Activated T-cell treated with anti-CD3 and anti-CD28 coated beads, Interleukin-2, amount 50 U/mL, for 4 hours (primary cell): ENCODE measurements around the gene FUZ. TPM values are rescaled to one million over a fixed set of nuclear protein-coding genes. Genes with fewer than 3 reads are reported as not detected.

ENCODE experiments used
- ATAC-seq, 2 donors: fragments of 200-7000 bp; cut with Tn5 transposase; one replicate each; pipeline ENCODE4 v1.10.0; 2021
- DNase-seq: peaks from one replicate; pipeline ENCODE4 v3.0.0-alpha.2; 2020
- H3K27me3 Mint-ChIP-seq: one replicate; pipeline ENCODE4 v1.8.0; 2021; ENCODE audit warnings: low read depth, mixed read lengths
- H3K36me3 Mint-ChIP-seq: one replicate; pipeline ENCODE4 v1.8.0; 2022; ENCODE audit warnings: mixed read lengths; ENCODE audit not compliant: insufficient read depth
- H3K4me1 Mint-ChIP-seq: one replicate; pipeline ENCODE4 v1.8.0; 2021; ENCODE audit warnings: low read depth, mixed read lengths
- H3K4me3 Mint-ChIP-seq: one replicate; pipeline ENCODE4 v1.8.0; 2021; ENCODE audit warnings: mild to moderate bottlenecking, moderate library complexity, mixed read lengths
- H3K9me3 Mint-ChIP-seq: one replicate; pipeline ENCODE4 v1.8.0; 2021; ENCODE audit warnings: mixed read lengths
- total RNA-seq, 3 donors: library from RNA; stranded (reverse); gene quantifications; one replicate each; pipeline ENCODE4 v1.2.1, GENCODE V29; 2021

Gene FUZ
- total RNA-seq, 3 donors from 2014 or later = 15.6 to 19.9 (median 18.5) TPM

DNA sequence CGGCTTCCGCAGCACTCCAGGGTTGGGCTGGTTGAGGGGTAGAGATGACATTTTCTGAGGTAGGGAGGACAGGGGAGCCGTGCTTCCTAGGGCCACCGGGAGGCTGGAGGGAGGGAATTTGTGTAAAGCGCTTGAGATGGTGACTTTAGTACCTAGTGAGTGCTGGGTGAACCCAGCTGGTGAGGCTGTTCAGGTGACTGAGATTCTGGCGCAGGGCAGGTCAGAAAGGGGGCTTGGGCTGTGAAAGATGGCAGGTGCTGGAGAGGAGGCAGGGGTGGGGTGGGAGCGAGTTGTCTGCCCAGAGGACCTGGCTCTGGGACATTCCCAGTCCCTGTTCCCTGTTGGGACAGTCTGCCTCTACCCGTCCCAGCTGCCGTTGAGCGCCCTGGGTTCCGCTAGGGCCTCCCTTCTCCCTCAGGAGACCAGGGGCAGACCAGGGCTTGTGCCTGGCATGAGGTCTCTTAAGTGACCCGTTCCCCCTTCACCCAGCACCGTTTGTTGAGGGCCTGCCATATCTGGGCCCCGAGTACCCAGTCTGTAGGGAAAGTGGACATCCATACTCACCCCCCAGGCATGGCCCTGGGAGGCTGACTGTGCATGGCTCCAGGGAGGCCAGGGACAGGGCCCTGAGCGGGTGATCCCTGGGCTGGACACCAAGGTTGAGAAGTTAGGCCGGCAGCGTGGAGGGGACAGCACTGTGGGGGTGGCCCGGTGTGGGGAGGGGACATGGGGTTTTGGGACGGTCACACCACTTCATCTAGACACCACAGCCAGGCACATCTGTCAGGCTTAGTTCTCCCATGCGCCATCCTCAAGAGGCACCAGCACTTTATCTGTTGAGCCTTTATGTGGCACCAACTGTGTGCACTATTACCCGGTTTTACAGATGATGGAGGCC is 42.8 kb upstream of the FUZ start:
- ATAC-seq (no peak), DNase-seq (no peak)
- H3K4me3 Mint-ChIP-seq = no peak overlapping the region
- peaks cover 16% of the 10 kb centered on the region for H3K4me1 Mint-ChIP-seq
- no peaks in the 10 kb centered on the region for H3K9me3 Mint-ChIP-seq
- no peaks in the 10 kb centered on the region for H3K27me3 Mint-ChIP-seq
- H3K36me3 Mint-ChIP-seq = peaks cover 3% of the 10 kb centered on the region

DNA sequence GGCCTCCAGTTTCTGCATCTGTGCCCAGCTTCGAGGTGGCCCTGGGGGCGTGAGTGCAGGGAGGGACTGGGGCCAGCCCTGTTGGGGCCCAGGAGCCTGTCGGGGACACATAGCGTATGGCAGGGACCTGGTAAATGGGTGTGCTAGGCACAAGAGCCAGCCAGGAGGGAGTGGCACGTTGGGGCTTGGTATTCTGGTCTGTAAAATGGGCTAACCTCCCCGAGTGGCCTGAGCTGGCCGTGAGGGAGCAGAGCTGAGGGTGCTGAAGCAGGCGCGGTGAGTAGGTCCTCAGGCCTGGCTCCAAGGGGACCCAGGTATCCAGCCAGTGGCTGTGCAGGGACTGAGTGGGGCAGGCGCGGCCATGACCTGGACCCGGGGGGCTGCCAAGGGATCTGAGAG is 42.2 kb upstream of the FUZ start:
- Mint-ChIP-seq H3K4me1 (peaks cover 17% of the 10 kb centered on the region), H3K9me3 (no peaks in the 10 kb centered on the region), H3K36me3 (peaks cover 3% of the 10 kb centered on the region), H3K4me3 (no peak overlapping the region), H3K27me3 (no peaks in the 10 kb centered on the region)
- DNase-seq (no peak), ATAC-seq (no peak)

DNA sequence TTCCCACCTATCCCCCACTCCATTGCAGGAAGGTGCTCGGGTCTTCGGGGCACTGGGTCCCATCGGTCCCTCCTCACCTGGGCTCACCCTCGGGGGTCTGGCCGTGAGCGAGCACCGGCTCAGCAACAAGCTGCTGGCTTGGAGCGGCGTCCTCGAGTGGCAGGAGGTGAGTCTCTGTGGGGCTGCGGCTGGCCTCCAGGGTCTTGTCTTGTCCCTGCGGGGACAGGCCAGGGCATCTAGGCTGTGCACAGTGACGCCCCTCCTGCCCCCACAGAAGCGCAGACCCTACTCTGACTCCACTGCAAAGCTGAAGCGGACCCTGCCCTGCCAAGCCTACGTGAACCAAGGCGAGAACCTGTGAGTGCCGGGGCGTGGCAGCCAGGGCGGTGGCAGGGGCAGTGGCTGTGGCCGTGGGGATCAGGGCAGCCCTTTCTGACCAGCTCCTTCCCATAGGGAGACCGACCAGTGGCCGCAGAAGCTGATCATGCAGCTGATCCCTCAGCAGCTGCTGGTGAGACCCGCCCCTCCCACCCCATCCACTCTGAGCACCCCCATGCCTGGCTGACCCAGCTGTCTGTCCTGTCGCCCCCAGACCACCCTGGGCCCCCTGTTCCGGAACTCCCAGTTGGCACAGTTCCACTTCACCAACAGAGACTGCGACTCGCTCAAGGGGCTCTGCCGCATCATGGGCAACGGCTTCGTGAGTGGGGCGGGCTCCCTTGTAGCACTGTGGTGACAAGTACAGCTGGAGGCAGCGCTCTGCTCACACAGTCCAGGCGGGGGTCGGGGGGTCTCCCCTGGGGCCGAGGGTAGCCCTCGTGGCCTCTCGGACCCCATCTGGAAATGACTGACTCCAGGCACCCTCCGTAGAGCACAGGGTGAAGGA is 41.5 kb upstream of the FUZ start:
- H3K9me3 Mint-ChIP-seq = no peaks in the 10 kb centered on the region
- DNase-seq (no peak), ATAC-seq (no peak)
- no peaks in the 10 kb centered on the region for H3K27me3 Mint-ChIP-seq
- H3K4me1 Mint-ChIP-seq = peaks cover 24% of the 10 kb centered on the region
- H3K36me3 Mint-ChIP-seq = peaks cover 3% of the 10 kb centered on the region
- no peak overlapping the region for H3K4me3 Mint-ChIP-seq

DNA sequence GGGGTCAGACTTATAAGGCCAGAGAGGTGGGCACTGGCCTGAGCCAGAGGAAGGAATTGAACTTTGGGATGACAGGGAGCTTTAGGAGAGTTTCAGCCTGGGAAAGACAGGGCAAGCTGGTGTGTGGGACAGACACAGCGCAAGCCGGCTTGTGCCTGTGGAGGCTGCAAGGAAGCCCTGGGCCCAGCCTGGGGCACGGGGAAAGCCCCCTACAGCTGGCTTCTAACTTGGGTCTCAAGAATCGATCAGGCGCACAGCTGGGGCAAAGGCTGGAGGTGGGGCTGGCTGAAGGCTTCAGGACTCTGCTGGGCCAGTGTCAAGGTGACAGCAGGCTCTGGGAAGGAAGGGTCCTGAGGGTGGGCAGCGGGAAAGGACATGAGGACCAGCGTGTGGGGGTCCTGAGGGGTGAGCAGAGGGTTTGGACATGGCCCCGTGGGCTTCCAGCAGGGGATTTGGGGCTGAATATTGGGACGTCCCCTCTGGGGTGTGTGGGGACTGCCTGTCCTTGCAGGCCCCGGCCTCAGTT is 40.8 kb upstream of the FUZ start:
- Mint-ChIP-seq H3K4me3 (peak overlapping the region; percentile 14), H3K4me1 (peaks cover 29% of the 10 kb centered on the region), H3K9me3 (peaks cover 4% of the 10 kb centered on the region), H3K27me3 (no peaks in the 10 kb centered on the region), H3K36me3 (peaks cover 4% of the 10 kb centered on the region)
- ATAC-seq (no peak), DNase-seq (no peak)

DNA sequence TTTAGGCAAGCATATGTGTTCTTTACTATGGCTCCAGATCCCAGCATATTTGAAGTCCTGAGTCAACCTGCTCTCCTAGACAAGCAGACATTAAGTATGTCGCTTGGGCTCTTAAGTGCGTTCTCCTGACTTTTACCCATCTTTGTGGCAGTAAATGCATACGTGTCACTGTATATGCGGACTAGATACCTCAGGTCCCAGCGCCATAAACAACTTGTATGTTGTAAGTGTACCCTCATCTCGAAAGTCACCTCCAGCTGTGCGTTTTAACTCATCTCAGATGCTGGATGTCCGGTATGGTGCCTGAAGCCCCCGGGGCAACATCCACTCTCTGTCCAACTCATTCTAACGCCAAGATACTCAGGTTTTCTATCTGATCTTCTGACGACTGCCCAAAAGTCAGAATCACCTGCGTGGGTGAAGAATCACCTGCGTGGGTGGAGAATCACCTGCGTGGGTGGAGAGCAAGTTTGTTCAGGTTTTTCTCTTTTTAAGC is 39.6 kb upstream of the FUZ start:
- peaks cover 2% of the 10 kb centered on the region for H3K36me3 Mint-ChIP-seq
- peaks cover 39% of the 10 kb centered on the region for H3K4me1 Mint-ChIP-seq
- peaks cover 6% of the 10 kb centered on the region for H3K9me3 Mint-ChIP-seq
- H3K4me3 Mint-ChIP-seq = peak overlapping the region; percentile 84
- DNase-seq (no peak), ATAC-seq (no peak)
- H3K27me3 Mint-ChIP-seq = no peaks in the 10 kb centered on the region

DNA sequence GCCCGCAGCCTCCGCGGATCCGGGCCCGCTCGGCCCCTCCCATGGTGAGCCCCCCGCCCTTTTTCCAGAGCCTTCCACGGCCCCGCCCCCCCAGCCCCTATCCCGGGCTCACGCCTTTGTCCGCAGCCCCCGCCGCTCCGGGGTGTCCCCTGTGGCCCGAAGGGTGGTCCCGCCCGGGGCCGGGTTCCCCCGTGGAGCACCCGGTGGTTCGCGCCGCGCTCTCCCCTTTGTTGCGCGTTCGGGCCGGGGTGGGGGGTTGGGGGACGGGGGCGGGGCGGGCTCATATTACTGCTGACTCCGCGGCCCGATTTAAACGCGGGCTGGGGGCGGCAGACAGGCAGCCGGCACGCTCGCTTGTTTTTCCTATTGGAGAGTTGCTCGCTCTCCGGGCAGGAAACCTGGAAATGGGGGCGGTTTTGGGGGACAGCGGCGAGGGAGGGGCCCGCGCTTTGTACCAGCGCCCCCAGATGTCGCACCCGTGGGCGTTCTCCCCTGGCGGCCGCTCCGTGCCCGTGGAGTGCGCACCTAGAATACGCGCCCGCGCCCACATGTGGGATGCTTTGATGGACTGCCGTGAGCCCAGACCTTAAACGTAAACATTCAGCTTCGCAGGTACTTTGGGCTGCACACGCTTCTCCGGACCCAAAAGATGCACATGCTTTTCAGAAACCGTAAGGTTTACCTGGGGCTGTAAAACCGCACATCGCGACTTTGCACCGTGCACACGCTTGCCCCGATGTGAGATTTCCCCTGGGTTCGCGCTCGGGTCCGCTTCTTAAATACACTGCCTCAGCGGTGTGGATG is 38.6 kb upstream of the FUZ start:
- peak; percentile 7 to 10 for ATAC-seq
- Mint-ChIP-seq H3K4me3 (peak overlapping the region; percentile 84), H3K4me1 (peaks cover 41% of the 10 kb centered on the region), H3K9me3 (peaks cover 6% of the 10 kb centered on the region), H3K36me3 (peaks cover 2% of the 10 kb centered on the region), H3K27me3 (no peaks in the 10 kb centered on the region)
- DNase-seq = no peak

DNA sequence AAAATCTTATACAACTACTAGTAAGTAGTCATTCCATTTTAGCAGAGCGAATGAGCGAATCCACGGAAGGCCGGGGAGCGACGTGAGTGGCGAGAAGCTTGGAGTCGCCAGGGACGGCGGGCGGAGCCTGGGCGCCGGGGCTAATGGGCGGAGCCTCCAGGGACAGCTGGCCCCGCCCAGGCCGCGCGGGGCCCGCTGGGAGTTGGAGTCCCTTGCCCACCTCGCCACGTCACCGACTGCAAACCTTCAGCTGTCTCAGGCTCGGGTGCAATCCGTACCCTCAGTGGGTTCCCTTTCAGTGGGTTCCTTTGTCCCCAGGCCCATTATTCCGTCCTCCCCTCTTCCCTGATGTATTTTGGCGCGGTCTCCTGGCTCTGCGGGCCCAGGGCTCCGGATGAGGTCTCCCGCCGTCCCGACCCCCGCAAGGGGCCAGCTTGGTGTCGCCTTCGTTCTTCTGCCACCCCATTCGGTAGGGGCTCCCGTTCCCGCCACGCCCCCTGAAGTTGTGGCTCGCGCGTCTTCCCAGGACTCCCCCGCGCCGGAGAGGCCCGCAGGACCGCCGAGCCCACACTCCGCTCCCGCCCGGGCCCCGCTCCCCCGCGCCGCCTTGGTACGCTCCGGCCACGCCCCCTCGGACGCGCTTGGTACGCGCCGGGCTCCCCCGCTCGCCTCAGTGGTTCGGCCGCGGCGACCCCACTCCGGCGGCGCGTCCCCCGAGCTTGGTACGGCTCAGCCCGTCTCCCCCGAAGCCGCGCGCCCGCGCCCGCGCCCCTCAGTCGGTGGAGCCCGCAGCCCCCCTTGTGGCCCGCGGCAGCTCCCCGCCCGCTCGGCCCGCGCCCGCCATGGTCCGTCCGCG is 37.6 kb upstream of the FUZ start, which contains the start of gene PTOV1:
Gene PTOV1 (plus strand): TSS at position 673 of the 856 bp plus-strand sequence.
- Mint-ChIP-seq H3K4me3 (peak within 1 kb of the TSS; percentile 88), H3K4me1 (peaks cover 41% of the 10 kb centered on the region), H3K36me3 (peaks cover 2% of the 10 kb centered on the region), H3K27me3 (no peaks in the 10 kb centered on the region), H3K9me3 (peaks cover 6% of the 10 kb centered on the region)
- peak; percentile 83 for DNase-seq
- peak; percentile 87 to 89 for ATAC-seq

DNA sequence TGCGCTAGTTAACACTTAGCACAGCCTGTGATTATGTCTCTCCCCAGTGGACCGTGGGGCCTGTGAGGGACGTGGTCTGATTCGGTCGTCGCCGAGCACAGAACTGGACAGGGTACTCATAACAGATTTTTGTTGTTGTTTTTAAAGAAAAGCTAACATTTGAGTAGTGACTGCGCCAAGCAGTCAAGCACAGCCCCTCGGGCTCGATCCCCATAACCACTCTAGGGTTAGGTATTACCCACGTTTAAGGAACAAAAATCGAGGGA is 37.1 kb upstream of the FUZ start:
- peaks cover 41% of the 10 kb centered on the region for H3K4me1 Mint-ChIP-seq
- ATAC-seq (no peak), DNase-seq (no peak)
- peaks cover 6% of the 10 kb centered on the region for H3K9me3 Mint-ChIP-seq
- H3K27me3 Mint-ChIP-seq = no peaks in the 10 kb centered on the region
- H3K4me3 Mint-ChIP-seq = peak overlapping the region; percentile 88
- H3K36me3 Mint-ChIP-seq = peaks cover 2% of the 10 kb centered on the region

DNA sequence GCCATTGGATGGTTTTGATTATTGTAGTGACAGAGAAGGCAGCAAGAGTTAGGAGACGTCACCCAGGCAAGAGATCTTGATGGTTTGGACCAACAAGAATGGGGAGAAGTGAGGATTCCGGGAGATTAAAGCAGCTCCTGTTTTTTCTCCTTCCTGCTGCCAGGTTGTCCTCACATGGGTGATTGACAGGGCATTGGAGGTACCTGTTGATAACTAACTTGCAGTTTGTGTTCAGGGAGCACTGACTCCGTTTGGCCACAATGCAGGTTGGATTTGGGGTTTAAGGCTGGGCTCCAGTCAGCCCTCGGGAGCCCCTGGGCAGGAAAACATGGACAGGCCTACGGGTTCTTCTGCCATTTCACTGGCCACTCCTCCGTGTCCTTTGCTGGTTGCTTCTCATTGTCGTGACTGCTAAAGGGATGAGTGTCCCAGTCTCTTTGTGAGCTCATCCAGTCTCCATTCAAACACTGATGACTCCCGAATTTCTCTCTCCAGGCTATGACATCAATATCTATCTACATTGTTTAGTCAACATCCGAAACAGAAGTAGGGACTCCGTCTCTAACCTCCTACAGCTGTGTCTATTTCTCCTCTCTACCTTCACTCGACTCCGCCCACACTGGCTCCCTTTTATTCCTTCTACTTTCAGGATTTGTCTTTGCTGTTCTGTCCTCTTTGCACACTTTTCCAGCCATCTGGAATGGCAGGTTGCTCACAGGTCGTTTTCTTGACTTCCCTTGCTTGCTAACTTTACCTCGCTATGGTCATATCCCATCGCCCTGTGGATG is 36.5 kb upstream of the FUZ start:
- no peak for ATAC-seq
- H3K9me3 Mint-ChIP-seq = peaks cover 6% of the 10 kb centered on the region

DNA sequence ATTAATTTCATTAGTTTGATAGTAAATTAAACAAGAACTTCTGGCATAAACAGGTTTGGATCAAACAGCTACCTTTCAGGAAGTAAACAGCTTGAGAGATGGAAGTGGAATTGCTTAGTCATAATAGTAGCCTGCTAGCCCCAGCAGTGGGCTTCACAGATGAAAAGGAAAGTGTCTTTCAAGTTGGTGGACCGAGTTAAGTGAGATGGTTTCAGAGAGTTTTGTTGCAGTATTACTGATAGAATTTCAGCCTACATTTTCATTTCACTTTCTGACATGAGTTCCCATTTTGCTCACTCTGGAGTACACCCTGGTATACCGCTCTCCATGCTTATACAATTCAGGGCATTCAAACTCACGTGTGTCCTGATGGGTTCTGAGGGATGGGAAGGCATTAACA is 35.8 kb upstream of the FUZ start:
- DNase-seq (no peak), ATAC-seq (no peak)
- Mint-ChIP-seq H3K4me3 (peak overlapping the region; percentile 75), H3K4me1 (peaks cover 41% of the 10 kb centered on the region), H3K9me3 (peaks cover 6% of the 10 kb centered on the region), H3K27me3 (no peaks in the 10 kb centered on the region), H3K36me3 (peaks cover 2% of the 10 kb centered on the region)

More for the DNA sequence above, 36.5 kb upstream of the FUZ start:
- no peak for DNase-seq
- Mint-ChIP-seq H3K4me1 (peaks cover 41% of the 10 kb centered on the region), H3K27me3 (no peaks in the 10 kb centered on the region), H3K4me3 (peak overlapping the region; percentile 88), H3K36me3 (peaks cover 2% of the 10 kb centered on the region)

DNA sequence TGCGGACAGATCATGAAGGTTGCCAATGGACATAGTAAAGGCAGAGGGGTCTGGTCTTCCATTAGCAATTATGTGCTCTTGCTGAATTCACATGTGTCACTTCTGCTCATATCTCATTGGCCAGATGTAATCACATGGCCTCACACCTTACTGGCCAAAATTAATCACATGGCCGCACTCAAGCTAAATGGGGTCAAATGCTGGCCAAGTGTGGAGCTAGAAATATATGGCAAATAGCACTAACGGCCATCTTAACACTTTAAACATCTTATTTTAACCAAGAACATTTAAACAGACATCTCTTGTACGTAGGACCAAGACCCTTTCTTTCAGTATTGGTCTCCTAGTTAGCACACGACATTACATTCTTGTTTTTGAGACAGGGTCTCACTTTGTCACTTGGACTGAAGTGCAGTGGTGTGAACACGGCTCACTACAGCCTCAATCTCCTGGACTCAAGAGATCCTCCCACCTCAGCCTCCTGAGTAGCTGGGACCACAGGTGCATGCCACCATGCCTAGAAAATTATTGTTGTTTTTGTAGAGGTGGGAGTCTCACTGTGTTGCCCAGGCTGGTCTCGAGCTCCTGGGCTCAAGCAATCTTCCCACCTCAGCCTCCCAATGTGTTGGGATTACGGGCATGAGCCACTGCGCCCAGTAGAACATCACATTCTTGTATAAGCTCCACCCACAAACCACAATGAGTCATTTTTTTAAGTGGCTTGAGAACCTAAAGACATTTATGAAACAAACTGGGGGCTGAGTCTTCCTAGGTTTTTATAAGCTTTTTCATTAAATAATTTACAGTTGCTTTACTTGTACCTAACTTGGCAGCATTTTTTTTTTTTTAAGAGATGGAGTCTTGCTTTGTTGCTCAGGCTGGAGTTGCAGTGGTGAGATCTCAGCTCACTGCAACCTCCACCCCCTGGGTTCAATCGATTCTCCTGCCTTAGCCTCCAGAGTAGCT is 34.9 kb upstream of the FUZ start:
- H3K36me3 Mint-ChIP-seq = peaks cover 2% of the 10 kb centered on the region
- no peak for DNase-seq
- H3K4me1 Mint-ChIP-seq = peaks cover 36% of the 10 kb centered on the region
- ATAC-seq = no peak
- peaks cover 6% of the 10 kb centered on the region for H3K9me3 Mint-ChIP-seq
- H3K27me3 Mint-ChIP-seq = no peaks in the 10 kb centered on the region
- H3K4me3 Mint-ChIP-seq = no peak overlapping the region

DNA sequence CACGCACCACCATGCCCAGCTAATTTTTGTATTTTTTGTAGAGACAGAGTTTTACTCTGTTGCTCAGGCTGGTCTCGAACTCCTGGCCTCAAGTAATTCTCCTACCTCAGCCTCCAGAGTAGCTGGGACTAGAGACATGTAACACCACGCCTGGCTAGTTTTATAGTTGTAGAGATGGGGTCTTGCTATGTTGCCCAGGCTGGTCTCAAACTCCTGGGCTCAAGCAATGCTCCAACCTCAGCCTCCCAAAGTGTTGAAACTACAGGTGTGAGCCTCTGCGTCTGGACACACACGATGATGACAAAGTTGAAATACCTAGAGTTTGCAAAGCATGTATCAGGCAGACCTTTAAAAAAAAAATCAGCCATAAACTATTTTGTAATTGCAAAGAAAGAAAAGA is 33.3 kb upstream of the FUZ start:
- H3K9me3 Mint-ChIP-seq = peaks cover 6% of the 10 kb centered on the region
- no peak overlapping the region for H3K4me3 Mint-ChIP-seq
- peaks cover 2% of the 10 kb centered on the region for H3K36me3 Mint-ChIP-seq
- DNase-seq (no peak), ATAC-seq (no peak)
- H3K27me3 Mint-ChIP-seq = no peaks in the 10 kb centered on the region
- H3K4me1 Mint-ChIP-seq = peaks cover 25% of the 10 kb centered on the region
